GM12878 (cell line): ENCODE measurements around the gene CIRBP. TPM values are rescaled to one million over a fixed set of nuclear protein-coding genes. Genes with fewer than 3 reads are reported as not detected.

Source experiments
- ATAC-seq: fragments of 200-7000 bp; cut with Tn5 transposase; 3 replicates; pipeline ENCODE4 v1.9.1; 2020; ENCODE audit warnings: mild to moderate bottlenecking, moderate library complexity
- BruUV-seq: library from RNA; stranded (reverse); fragments of 400-500 nt; replicated peaks from 2 replicates; lab custom pipeline; 2021; lab: Mats Ljungman, UMichigan
- CTCF ChIA-PET: fragments of 300-600 bp; sonication (Branson Sonifier 250); formaldehyde crosslinking; extraction: SDS; loops from one replicate; lab custom pipeline; 2021; ENCODE audit warnings: inconsistent platforms; lab: Yijun Ruan, JAX
- POLR2A ChIA-PET: fragments of 350-600 bp; formaldehyde crosslinking; extraction: SDS; loops from one replicate; lab custom pipeline; 2021; ENCODE audit warnings: inconsistent platforms; lab: Charles Lee
- RAD21 ChIA-PET: fragments of 300-600 bp; sonication (Branson Sonifier 250); formaldehyde crosslinking; loops from one replicate; lab custom pipeline; 2023; ENCODE audit warnings: antibody characterized with exemption; ENCODE audit not compliant: unreplicated experiment; lab: Charles Lee
- SMC1A ChIA-PET: fragments of 300-600 bp; sonication (Branson Sonifier 250); formaldehyde crosslinking; loops from one replicate; lab custom pipeline; 2023; ENCODE audit not compliant: unreplicated experiment, uncharacterized antibody; lab: Charles Lee
- DNase-seq: peaks from one replicate; pipeline ENCODE4 v3.0.0-alpha.2; 2011; ENCODE audit warnings: low read depth, low spot score
- FAIRE-seq: peaks from 3 replicates; lab custom pipeline; 2011; peaks lifted over from hg19 to GRCh38; lab: Jason Lieb, UNC
- H2AFZ ChIP-seq: 2 replicates; pipeline ENCODE4 v1.6.0; 2011; ENCODE audit warnings: low read depth, low read length, control low read depth; ENCODE audit not compliant: control insufficient read depth
- H3K27ac ChIP-seq: 2 replicates; pipeline ENCODE4 v1.5.1; 2011; ENCODE audit warnings: control low read depth; ENCODE audit not compliant: control insufficient read depth, insufficient read depth
- H3K27me3 ChIP-seq, 2 experiments: replicated peaks in 1 of 2; 2 replicates each; pipeline versions ENCODE4 v1.6.0 to v1.6.1; 2011; ENCODE audit warnings: low read length in 1 of 2; ENCODE audit not compliant: control insufficient read depth in 2 of 2, insufficient read depth in 2 of 2
- H3K36me3 ChIP-seq, 2 experiments: 2 replicates each; pipeline ENCODE4 v1.5.1; 2011; ENCODE audit warnings: low read length in 1 of 2; ENCODE audit not compliant: control insufficient read depth in 2 of 2, insufficient read depth in 2 of 2
- H3K4me1 ChIP-seq: 2 replicates; pipeline ENCODE4 v1.6.1; 2011; ENCODE audit warnings: mild to moderate bottlenecking, low read length, moderate library complexity, mixed read lengths; ENCODE audit not compliant: control insufficient read depth, insufficient read depth
- H3K4me2 ChIP-seq: 2 replicates; pipeline ENCODE4 v1.6.0; 2011; ENCODE audit warnings: control low read depth; ENCODE audit not compliant: control insufficient read depth, insufficient read depth
- H3K4me3 ChIP-seq: fragments of 200-600 bp; sonication (generic); 2 replicates; pipeline ENCODE4 v1.5.1; 2016
- H3K79me2 ChIP-seq: 2 replicates; pipeline ENCODE4 v1.6.0; 2011; ENCODE audit warnings: low read length; ENCODE audit not compliant: control insufficient read depth, insufficient read depth
- H3K9ac ChIP-seq: 2 replicates; pipeline ENCODE4 v1.8.0; 2011; ENCODE audit warnings: low read length, control low read depth, mixed read lengths; ENCODE audit not compliant: control insufficient read depth, insufficient read depth
- H3K9me3 ChIP-seq: replicated peaks from 3 replicates; pipeline ENCODE4 v1.5.1; 2011; ENCODE audit warnings: mild to moderate bottlenecking, low read length; ENCODE audit not compliant: control insufficient read depth, insufficient read depth
- H4K20me1 ChIP-seq: 2 replicates; pipeline ENCODE4 v1.6.0; 2011; ENCODE audit not compliant: control insufficient read depth, insufficient read depth
- BACH1 ChIP-seq: fragments of 450-650 bp; IDR thresholded peaks from 2 replicates; pipeline ENCODE4 v1.6.1; 2017; ENCODE audit warnings: mild to moderate bottlenecking, borderline replicate concordance
- E2F4 ChIP-seq: IDR thresholded peaks from 2 replicates; pipeline ENCODE4 v1.6.1; 2012; ENCODE audit warnings: low read depth, low read length, improper control_type of control experiment
- JUNB ChIP-seq: IDR thresholded peaks from 2 replicates; pipeline ENCODE4 v1.6.1; 2016; ENCODE audit warnings: antibody characterized with exemption, mild to moderate bottlenecking
- JUND ChIP-seq: IDR thresholded peaks from 2 replicates; pipeline ENCODE4 v1.6.1; 2012; ENCODE audit warnings: low read depth, mild to moderate bottlenecking, low read length, improper control_type of control experiment, moderate library complexity
- KAT2A ChIP-seq: conservative IDR thresholded peaks from 2 replicates; pipeline ENCODE4 v1.6.1; 2011; ENCODE audit warnings: low read depth, low read length; ENCODE audit not compliant: control insufficient read depth
- MLLT1 ChIP-seq: fragments of 450-650 bp; IDR thresholded peaks from 2 replicates; pipeline ENCODE4 v1.6.1; 2016; ENCODE audit warnings: mild to moderate bottlenecking
- MYC ChIP-seq: IDR thresholded peaks from 2 replicates; pipeline ENCODE4 v1.6.1; 2011; ENCODE audit warnings: mild to moderate bottlenecking, low read length, moderate library complexity, inconsistent platforms; ENCODE audit not compliant: insufficient read depth, insufficient replicate concordance, insufficient read length, severe bottlenecking
- RAD21 ChIP-seq: IDR thresholded peaks from 2 replicates; pipeline ENCODE4 v1.6.1; 2011; ENCODE audit warnings: mild to moderate bottlenecking, low read depth, low read length, moderate library complexity; ENCODE audit not compliant: insufficient read depth
- SMC3 ChIP-seq: IDR thresholded peaks from 2 replicates; pipeline ENCODE4 v1.6.1; 2011; ENCODE audit warnings: low read length, improper control_type of control experiment, borderline replicate concordance
- SREBF2 ChIP-seq: IDR thresholded peaks from 2 replicates; pipeline ENCODE4 v1.6.1; 2012; ENCODE audit warnings: mild to moderate bottlenecking, low read length
- TAF1 ChIP-seq: IDR thresholded peaks from 2 replicates; pipeline ENCODE4 v1.6.1; 2011; ENCODE audit warnings: mild to moderate bottlenecking, low read depth, low read length, borderline replicate concordance
- TARDBP ChIP-seq: IDR thresholded peaks from 2 replicates; pipeline ENCODE4 v1.6.1; 2016; ENCODE audit warnings: borderline replicate concordance
- TCF12 ChIP-seq: IDR thresholded peaks from 2 replicates; pipeline ENCODE4 v1.6.1; 2011; ENCODE audit warnings: low read depth, mild to moderate bottlenecking, low read length
- TCF3 ChIP-seq: IDR thresholded peaks from 2 replicates; pipeline ENCODE4 v1.6.1; 2012; ENCODE audit warnings: low read depth, mild to moderate bottlenecking, low read length, borderline replicate concordance; ENCODE audit not compliant: insufficient read depth
- USF2 ChIP-seq: IDR thresholded peaks from 2 replicates; pipeline ENCODE4 v1.6.1; 2011; ENCODE audit warnings: low read depth, low read length, improper control_type of control experiment, borderline replicate concordance
- WGBS: methylation state at CpG from one replicate; pipeline ENCODE4 v1.1.6; 2016; ENCODE audit warnings: low lambda C conversion rate; ENCODE audit not compliant: insufficient replicate concordance, insufficient coverage; ENCODE audit errors: missing lambda C conversion rate; 5-methylcytosine and 5-hydroxymethylcytosine counted together
- in situ Hi-C: fragments of 300-500 bp; cut with MboI; formaldehyde crosslinking; loops from 9 replicates; pipeline ENCODE4 v1.14.3; 2018; ENCODE audit warnings: mixed read lengths
- intact Hi-C: fragments of 100-400 bp; cut with micrococcal nuclease; formaldehyde crosslinking; loops from one replicate; pipeline ENCODE4 v1.14.2; 2022; ENCODE audit not compliant: unreplicated experiment
- polyA plus RNA-seq, 11 experiments: library from polyadenylated mRNA; depleted of rRNA in 4 of 11; unstranded in 6 of 11; stranded (reverse) in 5 of 11; fragments of >200 nt; fragmentation: Nextera tagmentation in 4 of 11; fragmentation: Illumina TruSeq in 1 of 11; extraction: Ambion mirVana in 4 of 11; extraction: Trizol in 1 of 11; gene quantifications; 1 replicate in 1 of 11; 2 replicates in 10 of 11; pipeline versions ENCODE4 v1.2.1 to v1.2.3, GENCODE V29; 2011 to 2016; ENCODE audit warnings: inconsistent platforms in 2 of 11, missing spikeins in 2 of 11, low read depth in 1 of 11
- total RNA-seq, 4 experiments: library from RNA; depleted of rRNA in 3 of 4; stranded (reverse); fragments of >200 nt in 3 of 4; fragmentation: Illumina TruSeq in 1 of 4; extraction: Trizol in 1 of 4; gene quantifications; 2 replicates each; pipeline versions ENCODE4 v1.2.1 to v1.2.3, GENCODE V29; 2013 to 2021

CIRBP gene
- total and polyA plus RNA-seq, 10 of the 15 experiments (the other 5 are each of a cell fraction or from before 2014, with no cell fraction given): 27.6 to 335 (median 229) TPM

GRCh38 chr19:1290196-1290702 lies 21.1 kb downstream of the CIRBP start:
- TF ChIP-seq KAT2A (no peak), SREBF2 (no peak), TCF3 (no peak), MYC (no peak), BACH1 (no peak), JUNB (no peak), USF2 (no peak), TCF12 (no peak), E2F4 (no peak), JUND (no peak), TARDBP (no peak), RAD21 (no peak), SMC3 (no peak), TAF1 (no peak), MLLT1 (no peak)
- no peak for FAIRE-seq
- in situ Hi-C loops (no loop called here), intact Hi-C loops (no loop called here)
- 52% methylated on average over 24 of the region's 24 CpGs for WGBS
- Histone ChIP-seq H4K20me1 (no peaks in the 10 kb centered on the region), H2AFZ (no peak overlapping the region), H3K36me3 (no peaks in the 10 kb centered on the region), H3K9me3 (no peaks in the 10 kb centered on the region), H3K27me3 (peaks cover 5 to 7% of the 10 kb centered on the region in 2 experiments; a peak in 3 of 4 replicates), H3K9ac (no peak overlapping the region), H3K4me1 (peaks cover 16% of the 10 kb centered on the region), H3K79me2 (no peaks in the 10 kb centered on the region), H3K4me2 (no peak overlapping the region), H3K4me3 (no peak overlapping the region), H3K27ac (no peak overlapping the region)
- RAD21 ChIA-PET: interaction anchor here (0.5 kb wide), 1 partner anchor 154 kb away, joined by 3 read pairs; no protein-coding TSS in a partner anchor
- no TSS peak for BruUV-seq
- SMC1A ChIA-PET: no interaction called here
- ATAC-seq: no peak
- no peak for DNase-seq
- POLR2A ChIA-PET: interaction anchor here (0.5 kb wide), 1 partner anchor 21 kb away, joined by 3 read pairs; the partner anchor contains the start of gene CIRBP
- CTCF ChIA-PET: no interaction called here
